HEK293T (cell line): ENCODE results near the gene HTR1D.

Experiments used
- CTCF ChIA-PET: fragments of 350-600 bp; formaldehyde crosslinking; extraction: SDS; loops from one replicate; lab custom pipeline; 2021; ENCODE audit warnings: antibody characterized with exemption, inconsistent platforms; lab: Yijun Ruan, JAX
- POLR2A ChIA-PET: fragments of 350-600 bp; formaldehyde crosslinking; extraction: SDS; loops from one replicate; lab custom pipeline; 2020; ENCODE audit warnings: antibody characterized with exemption, inconsistent platforms; lab: Yijun Ruan, JAX
- DNase-seq: peaks from one replicate; pipeline ENCODE4 v3.0.0; 2012; ENCODE audit warnings: mixed read lengths; ENCODE audit errors: extremely low spot score
- ARNT ChIP-seq: fragments of 450-650 bp; IDR thresholded peaks from 2 replicates; pipeline ENCODE4 v1.6.1; 2017; ENCODE audit warnings: mild to moderate bottlenecking
- BHLHE40 ChIP-seq: fragments of 450-650 bp; IDR thresholded peaks from 2 replicates; pipeline ENCODE4 v1.6.1; 2016; ENCODE audit warnings: mild to moderate bottlenecking, moderate library complexity, borderline replicate concordance
- CTBP1 ChIP-seq: fragments of 450-650 bp; IDR thresholded peaks from 2 replicates; pipeline ENCODE4 v1.6.1; 2016; ENCODE audit warnings: borderline replicate concordance
- ELF4 ChIP-seq: fragments of 450-650 bp; IDR thresholded peaks from 2 replicates; pipeline ENCODE4 v1.6.1; 2017; ENCODE audit warnings: antibody characterized with exemption
- FOXA1 ChIP-seq: fragments of 450-650 bp; IDR thresholded peaks from 2 replicates; pipeline ENCODE4 v1.6.1; 2016; ENCODE audit warnings: mild to moderate bottlenecking
- FOXK2 ChIP-seq: fragments of 450-650 bp; IDR thresholded peaks from 2 replicates; pipeline ENCODE4 v1.6.1; 2016; ENCODE audit warnings: mild to moderate bottlenecking
- FOXM1 ChIP-seq: fragments of 450-650 bp; IDR thresholded peaks from 2 replicates; pipeline ENCODE4 v1.6.1; 2017; ENCODE audit warnings: mild to moderate bottlenecking, borderline replicate concordance
- HDGF ChIP-seq: fragments of 450-650 bp; IDR thresholded peaks from 2 replicates; pipeline ENCODE4 v1.6.1; 2017; ENCODE audit warnings: antibody characterized with exemption, borderline replicate concordance
- L3MBTL2 ChIP-seq: fragments of 450-650 bp; conservative IDR thresholded peaks from 2 replicates; pipeline ENCODE4 v1.6.1; 2016; ENCODE audit warnings: mild to moderate bottlenecking
- LEF1 ChIP-seq: fragments of 450-650 bp; IDR thresholded peaks from 2 replicates; pipeline ENCODE4 v1.6.1; 2017; ENCODE audit warnings: mild to moderate bottlenecking, borderline replicate concordance
- NFRKB ChIP-seq: fragments of 450-650 bp; IDR thresholded peaks from 2 replicates; pipeline ENCODE4 v1.6.1; 2016; ENCODE audit warnings: mild to moderate bottlenecking, moderate library complexity
- PKNOX1 ChIP-seq: fragments of 450-650 bp; IDR thresholded peaks from 2 replicates; pipeline ENCODE4 v1.6.1; 2016
- SP1 ChIP-seq: fragments of 450-650 bp; IDR thresholded peaks from 2 replicates; pipeline ENCODE4 v1.6.1; 2017
- SUZ12 ChIP-seq: fragments of 450-650 bp; IDR thresholded peaks from 2 replicates; pipeline ENCODE4 v1.6.1; 2016; ENCODE audit warnings: mild to moderate bottlenecking
- TARDBP ChIP-seq: fragments of 450-650 bp; IDR thresholded peaks from 2 replicates; pipeline ENCODE4 v1.6.1; 2016
- ZNF384 ChIP-seq: fragments of 450-650 bp; IDR thresholded peaks from 2 replicates; pipeline ENCODE4 v1.6.1; 2016

HTR1D gene

DNA sequence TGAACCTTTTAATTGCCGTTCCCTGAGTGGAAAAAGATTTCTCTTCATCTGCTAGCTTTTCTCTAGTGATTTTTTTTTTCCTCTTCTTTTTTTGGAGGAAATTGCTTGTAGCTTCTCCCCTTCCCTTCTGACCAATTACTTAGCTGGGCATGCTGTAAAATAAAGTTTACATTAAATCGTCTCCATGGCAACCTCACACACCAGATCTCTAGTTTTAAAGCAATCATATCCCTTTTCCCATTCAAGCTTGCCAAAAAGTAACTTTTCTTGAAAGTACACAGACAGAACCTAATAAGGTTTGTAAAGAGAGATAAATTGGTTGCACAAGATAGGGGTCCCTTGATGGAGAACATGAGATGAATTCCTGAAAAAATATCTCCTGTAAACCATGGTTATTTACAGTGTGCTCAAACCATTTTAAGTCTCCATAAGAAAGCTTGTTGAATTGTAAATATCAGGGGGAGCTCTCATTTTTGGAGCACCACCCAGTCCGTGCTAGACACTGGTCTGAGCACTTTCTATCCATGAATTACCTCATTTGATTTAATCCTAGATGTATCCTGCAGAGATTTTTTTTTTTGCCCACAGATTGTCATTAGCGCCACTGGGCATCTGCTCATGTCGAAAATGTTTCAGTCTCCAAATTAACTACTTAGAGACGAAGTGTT is 32.6 kb upstream of the HTR1D start:
- TF ChIP-seq CTBP1 (no peak), SUZ12 (no peak), ARNT (no peak), BHLHE40 (no peak), LEF1 (no peak), ZNF384 (no peak), FOXA1 (no peak), PKNOX1 (no peak), HDGF (no peak), ELF4 (no peak), FOXM1 (no peak)
- ChIA-PET CTCF (no interaction called here), POLR2A (no interaction called here)
- DNase-seq: no peak

DNA sequence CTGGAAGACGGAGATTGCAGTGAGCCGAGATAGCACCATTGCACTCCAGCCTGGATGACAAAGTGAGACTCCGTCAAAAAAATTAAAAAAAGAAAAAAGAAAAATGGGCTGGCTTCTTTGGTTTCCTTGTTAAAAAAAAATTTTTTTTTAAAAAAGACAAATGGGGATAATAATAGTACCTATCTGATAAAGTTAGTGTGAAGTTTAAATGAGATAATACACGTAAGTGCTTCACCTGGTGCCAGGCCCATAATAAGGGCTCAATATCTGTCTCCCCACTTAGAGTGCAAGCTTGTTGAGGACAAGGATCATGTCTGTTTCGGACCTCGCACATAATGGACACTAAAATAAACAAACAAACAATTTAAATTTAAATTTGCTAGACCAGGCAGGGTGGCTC is 30.0 kb upstream of the HTR1D start:
- POLR2A ChIA-PET: no interaction called here
- TF ChIP-seq FOXK2 (no peak), ARNT (no peak), CTBP1 (no peak), FOXA1 (no peak), TARDBP (no peak), L3MBTL2 (no peak), BHLHE40 (no peak), ZNF384 (no peak), SUZ12 (no peak)
- no peak for DNase-seq
- CTCF ChIA-PET: no interaction called here

- TF ChIP-seq HDGF (no peak), PKNOX1 (no peak), TARDBP (no peak), FOXK2 (no peak), BHLHE40 (no peak), L3MBTL2 (no peak), ARNT (no peak), ZNF384 (no peak), FOXM1 (no peak), NFRKB (no peak), SP1 (no peak), CTBP1 (no peak), ELF4 (no peak), LEF1 (no peak)
- no peak for DNase-seq
- POLR2A ChIA-PET: no interaction called here
- CTCF ChIA-PET: no interaction called here
These were observed 29.0 kb upstream of the HTR1D start for GRCh38 chr1:23246274-23246673.

- TF ChIP-seq NFRKB: no peak
- ChIA-PET CTCF (no interaction called here), POLR2A (no interaction called here)
- no peak for DNase-seq
These were observed 27.0 kb upstream of the HTR1D start for GRCh38 chr1:23244256-23244761.

GRCh38 chr1:23242414-23242813 is 25.1 kb upstream of the HTR1D start:
- POLR2A ChIA-PET: no interaction called here
- CTCF ChIA-PET: interaction anchor here (0.7 kb wide), 1 partner anchor 16 kb away, joined by 4 read pairs; no protein-coding TSS in a partner anchor
- no peak for DNase-seq
- TF ChIP-seq SUZ12 (no peak), L3MBTL2 (no peak), FOXA1 (no peak), BHLHE40 (no peak)

GRCh38 chr1:23239638-23240295 is 22.5 kb upstream of the HTR1D start:
- TF ChIP-seq SP1 (no peak), L3MBTL2 (no peak), FOXM1 (no peak), CTBP1 (no peak), NFRKB (no peak), PKNOX1 (no peak), ARNT (no peak), FOXK2 (no peak), BHLHE40 (no peak), ELF4 (no peak), ZNF384 (no peak), SUZ12 (no peak), FOXA1 (no peak), LEF1 (no peak), HDGF (no peak), TARDBP (no peak)
- POLR2A ChIA-PET: no interaction called here
- CTCF ChIA-PET: no interaction called here
- DNase-seq: no peak
